NOMO-1 (cell line): ENCODE measurements around the gene VWA5B2.
A peak's percentile ranks its signal among the peaks of the same experiment; 100 is the strongest.

Experiments
- DNase-seq, 2 experiments: peaks; one replicate each; lab custom pipeline; 2025; ENCODE audit not compliant: unreplicated experiment in 2 of 2; lab: John Stamatoyannopoulos, UW

The VWA5B2 gene

GRCh38 chr3:184229394-184230080 lies at the start of gene VWA5B2:
Gene VWA5B2, plus strand, starts transcription at chr3:184229585. Its CDS starts 944 bp downstream, at chr3:184230529.
- DNase-seq = peak; percentile 61 to 62

- no peak for DNase-seq
These were observed 49.2 kb upstream of the VWA5B2 start for GRCh38 chr3:184180165-184180564.

GRCh38 chr3:184181596-184181995 lies 47.8 kb upstream of the VWA5B2 start:
- DNase-seq = no peak

- DNase-seq = no peak
These were observed 45.7 kb upstream of the VWA5B2 start for GRCh38 chr3:184183679-184184078.

GRCh38 chr3:184184546-184185230 lies 44.7 kb upstream of the VWA5B2 start:
- no peak for DNase-seq

GRCh38 chr3:184185461-184186183 lies 43.8 kb upstream of the VWA5B2 start:
- DNase-seq = peak; percentile 100

GRCh38 chr3:184186184-184186901 lies 43.0 kb upstream of the VWA5B2 start, which contains the start of gene ABCF3:
Gene ABCF3, plus strand, starts transcription at chr3:184186199. Its CDS starts 9 bp downstream, at chr3:184186208.
- peak; percentile 69 to 77 for DNase-seq

- DNase-seq = no peak
These were observed 42.5 kb upstream of the VWA5B2 start for GRCh38 chr3:184186902-184187207.

DNA sequence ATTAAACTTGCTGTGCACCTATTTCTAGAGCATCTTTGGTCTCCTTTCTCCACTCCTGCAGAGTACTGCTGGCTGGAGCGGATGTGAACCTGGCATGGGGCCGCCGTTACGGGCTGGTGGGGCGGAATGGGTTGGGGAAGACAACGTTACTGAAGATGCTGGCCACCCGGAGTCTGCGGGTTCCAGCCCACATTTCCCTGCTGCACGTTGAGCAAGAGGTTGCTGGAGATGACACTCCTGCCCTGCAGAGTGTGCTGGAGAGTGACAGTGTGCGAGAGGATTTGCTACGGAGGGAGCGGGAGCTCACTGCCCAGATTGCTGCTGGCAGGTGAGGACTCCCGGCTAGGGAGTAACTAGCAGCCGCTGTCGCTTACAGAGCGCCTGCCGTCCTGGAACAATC lies 41.3 kb upstream of the VWA5B2 start:
- DNase-seq = no peak

- DNase-seq = no peak
These were observed 40.0 kb upstream of the VWA5B2 start for GRCh38 chr3:184189421-184189820.

DNA sequence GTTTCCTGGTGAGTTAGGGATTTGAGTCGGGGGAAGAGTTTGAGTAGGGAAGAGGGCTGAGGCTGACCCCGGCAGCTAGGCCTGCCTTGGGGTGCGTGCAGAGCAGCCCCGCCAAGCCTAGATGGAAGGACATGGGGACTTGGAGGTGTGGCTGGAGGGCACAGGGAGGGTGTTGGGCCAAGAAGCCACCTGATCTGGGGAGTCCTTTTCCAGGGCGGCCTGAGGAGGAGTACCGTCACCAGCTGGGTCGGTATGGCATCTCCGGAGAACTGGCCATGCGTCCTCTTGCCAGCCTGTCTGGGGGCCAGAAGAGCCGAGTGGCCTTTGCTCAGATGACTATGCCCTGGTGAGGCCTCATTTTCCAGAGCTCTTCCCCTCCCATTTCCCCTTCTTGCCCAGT lies 36.5 kb upstream of the VWA5B2 start:
- no peak for DNase-seq

GRCh38 chr3:184193991-184194539 lies 35.3 kb upstream of the VWA5B2 start:
- DNase-seq = no peak

GRCh38 chr3:184196536-184196935 lies 32.8 kb upstream of the VWA5B2 start:
- DNase-seq = no peak

DNA sequence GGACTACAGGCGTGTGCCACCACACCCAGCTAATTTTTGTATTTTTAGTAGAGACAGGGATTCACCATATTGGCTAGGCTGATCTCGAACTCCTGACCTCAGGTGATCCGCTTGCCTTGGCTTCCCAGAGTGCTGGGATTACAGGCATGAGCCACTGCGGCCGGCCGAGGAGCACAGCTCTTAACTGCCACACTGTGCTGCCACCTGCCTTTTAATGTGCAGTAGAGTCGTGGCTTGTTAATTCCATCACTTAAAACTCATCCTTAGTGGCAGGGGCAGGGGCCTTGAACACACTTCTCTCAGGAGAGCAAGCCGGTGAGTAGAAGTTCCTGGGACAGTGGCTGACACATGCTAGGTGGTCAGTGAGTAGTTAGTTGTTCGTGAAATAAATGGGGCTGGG lies 30.9 kb upstream of the VWA5B2 start:
- DNase-seq = no peak

- no peak for DNase-seq
These were observed 28.6 kb upstream of the VWA5B2 start for GRCh38 chr3:184200825-184201224.

DNA sequence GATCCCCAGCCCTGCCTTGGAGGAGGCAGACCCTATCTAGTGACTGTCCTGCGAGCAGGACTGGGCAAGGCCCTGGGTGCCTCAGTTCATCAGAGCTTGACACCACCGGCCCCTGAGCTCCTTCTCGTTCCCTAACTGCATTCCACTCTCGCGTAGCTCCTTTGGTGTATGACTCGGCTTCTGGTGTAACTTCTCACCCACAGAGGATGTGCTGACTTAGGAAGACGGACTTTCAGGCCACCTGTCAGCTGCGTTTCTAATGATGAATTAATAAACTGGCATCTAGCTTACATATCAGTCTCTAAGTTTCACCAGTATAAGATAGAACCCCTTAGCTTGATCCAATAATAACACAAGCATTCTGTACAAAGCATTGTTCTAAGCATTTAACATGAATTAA lies 25.9 kb upstream of the VWA5B2 start:
- DNase-seq = no peak

DNA sequence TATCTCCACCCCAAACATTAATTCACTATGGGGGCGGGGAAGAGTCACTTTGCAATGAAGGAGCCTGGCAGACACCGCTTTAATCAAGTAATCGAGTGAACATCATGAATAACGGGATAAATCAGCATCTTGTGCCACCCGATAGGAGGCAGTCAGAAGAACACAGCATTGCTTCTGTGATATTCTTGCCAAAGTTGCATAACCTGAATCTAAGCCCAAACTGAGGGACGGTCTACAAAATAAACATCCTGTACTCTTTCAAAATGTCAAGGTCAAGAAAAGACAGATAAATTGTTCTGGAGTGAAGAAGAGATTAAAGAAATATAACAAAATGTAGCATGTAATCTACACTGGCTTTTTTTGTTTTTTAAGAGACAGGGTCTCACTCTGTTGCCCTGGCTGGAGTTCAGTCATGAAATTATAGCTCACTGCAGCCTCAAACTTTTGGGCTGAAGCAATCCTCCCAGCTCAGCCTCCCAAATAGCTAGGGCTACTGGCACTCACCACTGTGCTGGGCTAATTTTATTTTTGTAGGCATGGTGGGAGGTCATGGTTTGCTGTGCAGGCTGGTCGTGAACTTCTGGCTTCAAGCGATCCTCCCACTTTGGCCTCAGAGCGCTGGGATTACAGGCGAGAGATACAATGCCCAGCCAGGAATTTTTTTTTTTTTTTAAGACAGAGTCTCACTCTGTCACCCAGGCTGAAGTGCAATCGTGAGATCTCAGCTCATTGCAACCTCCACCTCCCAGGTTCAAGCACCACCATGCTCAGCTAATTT lies 20.1 kb upstream of the VWA5B2 start:
- DNase-seq = no peak

GRCh38 chr3:184211297-184211696 lies 18.1 kb upstream of the VWA5B2 start:
- DNase-seq = no peak

GRCh38 chr3:184211718-184212117 lies 17.7 kb upstream of the VWA5B2 start:
- DNase-seq = no peak

- no peak for DNase-seq
These were observed 10.6 kb upstream of the VWA5B2 start for GRCh38 chr3:184218814-184219213.
